ENCODE data around the gene LETM1.
A peak's percentile ranks its signal among the peaks of the same experiment; 100 is the strongest.

The LETM1 gene

DNA sequence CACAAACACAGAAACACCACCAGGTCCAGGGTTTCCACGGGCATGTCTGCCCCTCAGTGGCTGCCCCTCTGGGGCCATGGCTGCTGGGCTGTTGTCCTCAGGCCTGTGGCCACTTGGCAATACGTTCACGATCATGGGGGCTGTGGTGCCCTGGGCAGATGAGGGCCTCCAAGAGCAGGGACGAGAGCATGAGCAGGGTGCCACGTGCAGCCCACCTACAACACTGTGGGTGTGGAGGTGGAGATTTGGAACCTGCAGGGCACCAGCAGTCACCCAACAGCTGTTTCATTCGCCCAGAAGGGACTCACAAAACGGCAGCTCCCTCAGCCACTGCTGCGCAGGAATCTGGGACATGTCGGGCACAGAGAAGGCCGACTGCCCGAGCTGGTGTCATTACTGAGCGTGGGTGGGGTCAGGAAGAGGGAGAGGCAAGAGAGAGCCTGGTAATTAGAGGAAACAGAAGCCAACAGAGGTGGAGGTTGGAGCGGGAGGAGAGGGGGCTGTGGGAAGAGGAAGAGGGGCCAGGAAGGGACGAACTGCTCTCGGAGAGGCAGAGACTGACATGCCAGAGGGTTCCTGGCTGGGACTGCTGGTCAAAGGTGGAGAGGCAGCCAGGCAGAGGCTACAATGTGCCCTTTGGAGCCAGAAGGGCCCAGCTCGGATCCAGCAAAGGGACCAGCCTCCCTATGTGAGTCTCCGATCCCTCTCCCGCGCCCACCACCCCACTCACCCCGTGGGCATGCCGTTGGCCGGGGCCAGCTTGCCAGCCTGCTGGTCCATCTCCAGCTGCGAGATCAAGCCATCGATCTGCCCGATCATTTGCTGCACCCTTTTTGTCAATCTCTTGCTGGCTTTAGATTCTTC is 39.7 kb downstream of the LETM1 start:
- H3K4me3 ChIP-seq (ENCODE audit: low read depth, low read length), result no peak overlapping the region
- no peak for DNase-seq (ENCODE audit: low read depth, low spot score)
- in situ Hi-C loops (cut with HindIII; ENCODE audit: low sequenced_read_pairs), result no loop called here
- TF ChIP-seq, protein P1, sequence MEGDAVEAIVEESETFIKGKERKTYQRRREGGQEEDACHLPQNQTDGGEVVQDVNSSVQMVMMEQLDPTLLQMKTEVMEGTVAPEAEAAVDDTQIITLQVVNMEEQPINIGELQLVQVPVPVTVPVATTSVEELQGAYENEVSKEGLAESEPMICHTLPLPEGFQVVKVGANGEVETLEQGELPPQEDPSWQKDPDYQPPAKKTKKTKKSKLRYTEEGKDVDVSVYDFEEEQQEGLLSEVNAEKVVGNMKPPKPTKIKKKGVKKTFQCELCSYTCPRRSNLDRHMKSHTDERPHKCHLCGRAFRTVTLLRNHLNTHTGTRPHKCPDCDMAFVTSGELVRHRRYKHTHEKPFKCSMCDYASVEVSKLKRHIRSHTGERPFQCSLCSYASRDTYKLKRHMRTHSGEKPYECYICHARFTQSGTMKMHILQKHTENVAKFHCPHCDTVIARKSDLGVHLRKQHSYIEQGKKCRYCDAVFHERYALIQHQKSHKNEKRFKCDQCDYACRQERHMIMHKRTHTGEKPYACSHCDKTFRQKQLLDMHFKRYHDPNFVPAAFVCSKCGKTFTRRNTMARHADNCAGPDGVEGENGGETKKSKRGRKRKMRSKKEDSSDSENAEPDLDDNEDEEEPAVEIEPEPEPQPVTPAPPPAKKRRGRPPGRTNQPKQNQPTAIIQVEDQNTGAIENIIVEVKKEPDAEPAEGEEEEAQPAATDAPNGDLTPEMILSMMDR (IDR thresholded peaks at IDR 0.05; ENCODE audit: low read depth, low read length), result no peak

DNA sequence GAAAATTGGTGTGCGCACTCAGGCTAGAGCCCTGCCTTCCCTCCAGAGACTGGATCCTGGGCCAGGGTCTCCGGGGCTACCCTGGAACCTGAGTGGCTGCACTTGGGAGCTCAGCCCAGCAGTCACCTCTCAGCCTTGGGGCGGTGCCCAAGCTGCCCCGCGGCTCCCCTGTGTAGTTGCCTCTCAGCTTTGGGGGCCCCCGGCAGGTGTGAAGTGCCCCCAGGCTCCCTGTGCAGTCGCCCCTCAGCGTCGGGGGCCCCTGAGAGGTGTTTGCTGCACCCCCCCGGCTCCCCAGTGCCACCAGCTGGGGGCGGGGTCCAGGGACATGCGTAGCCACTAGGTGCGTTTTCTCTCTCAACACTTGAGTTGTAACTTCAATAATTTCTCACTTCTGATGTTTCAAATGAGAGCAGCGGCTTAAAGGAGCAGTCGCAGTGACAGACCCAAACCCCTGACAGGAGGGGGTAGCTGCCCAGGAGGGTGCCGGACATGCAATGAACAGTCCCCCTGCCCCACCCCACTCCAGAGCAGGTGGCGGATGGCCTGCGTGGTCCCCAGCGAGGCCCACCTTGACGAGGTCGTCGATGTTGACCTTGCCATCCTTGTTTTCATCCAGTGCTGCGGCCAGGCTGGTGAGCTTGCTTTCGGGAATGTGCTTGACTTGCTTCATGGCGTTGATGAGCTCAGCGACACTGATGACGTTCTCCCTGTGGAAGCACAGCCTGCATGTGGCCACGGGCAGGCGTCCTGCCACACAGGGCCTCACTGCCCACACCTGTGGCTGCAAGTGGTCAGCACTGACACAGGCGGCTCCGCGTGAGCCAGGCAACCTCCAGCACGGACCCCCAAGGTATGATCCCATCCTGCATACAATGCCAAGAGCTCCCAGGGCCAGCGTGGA is 40.6 kb downstream of the LETM1 start:
- in situ Hi-C loops (cut with HindIII; ENCODE audit: low sequenced_read_pairs), result no loop called here
- TF ChIP-seq, protein P1 (IDR thresholded peaks at IDR 0.05; ENCODE audit: low read depth, low read length), result no peak

DNA sequence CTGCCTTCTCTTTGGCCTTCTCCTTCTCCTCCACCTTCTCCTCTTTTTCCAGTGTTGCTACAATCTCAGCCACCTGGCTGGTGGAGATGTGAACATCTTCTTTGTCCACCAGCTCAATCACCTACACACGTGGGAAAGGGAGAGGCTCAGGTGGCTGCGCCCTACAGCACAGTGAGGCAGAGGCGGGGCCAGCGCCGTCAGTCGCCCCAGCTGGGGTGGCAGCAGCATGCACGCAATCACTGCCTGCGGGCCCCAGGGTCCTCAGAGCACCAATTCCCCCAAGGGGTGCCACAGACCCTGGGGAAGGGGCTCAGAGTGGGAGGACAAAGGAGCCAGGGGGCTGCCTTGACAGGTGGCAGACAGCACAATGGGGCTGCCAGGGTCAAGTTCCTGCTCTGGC is 41.5 kb downstream of the LETM1 start:
- in situ Hi-C loops (cut with HindIII; ENCODE audit: low sequenced_read_pairs), result no loop called here
- TF ChIP-seq, protein P1 (IDR thresholded peaks at IDR 0.05; ENCODE audit: low read depth, low read length), result no peak
- DNase-seq (ENCODE audit: low read depth, low spot score), result no peak
- no peak overlapping the region for H3K4me3 ChIP-seq (ENCODE audit: low read depth, low read length)

More for the DNA sequence above, 40.6 kb downstream of the LETM1 start:
- no peak for DNase-seq (ENCODE audit: low read depth, low spot score)
- no peak overlapping the region for H3K4me3 ChIP-seq (ENCODE audit: low read depth, low read length)

DNA sequence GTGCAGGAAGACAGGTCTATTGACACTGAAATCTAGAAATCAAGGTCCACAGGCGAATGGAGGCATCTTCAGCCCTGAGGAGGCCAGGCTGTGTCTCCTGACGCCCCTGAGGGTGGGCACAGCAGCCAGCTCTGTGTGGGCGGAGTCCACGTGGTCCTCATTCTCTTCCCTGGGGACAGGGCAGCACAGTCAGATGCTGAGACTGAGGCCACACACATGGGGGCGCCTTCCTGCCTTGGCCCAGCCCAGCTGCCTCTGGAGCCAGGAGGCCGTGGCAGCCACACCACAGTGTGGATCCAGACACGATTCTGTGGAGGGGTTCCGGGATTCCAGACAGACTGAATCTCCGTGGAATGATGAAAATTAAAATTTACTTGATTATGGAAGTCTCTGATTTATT is 42.0 kb downstream of the LETM1 start:
- TF ChIP-seq, protein P1 (IDR thresholded peaks at IDR 0.05; ENCODE audit: low read depth, low read length), result peak; percentile 14
- in situ Hi-C loops (cut with HindIII; ENCODE audit: low sequenced_read_pairs), result no loop called here
- no peak for DNase-seq (ENCODE audit: low read depth, low spot score)
- H3K4me3 ChIP-seq (ENCODE audit: low read depth, low read length), result no peak overlapping the region

DNA sequence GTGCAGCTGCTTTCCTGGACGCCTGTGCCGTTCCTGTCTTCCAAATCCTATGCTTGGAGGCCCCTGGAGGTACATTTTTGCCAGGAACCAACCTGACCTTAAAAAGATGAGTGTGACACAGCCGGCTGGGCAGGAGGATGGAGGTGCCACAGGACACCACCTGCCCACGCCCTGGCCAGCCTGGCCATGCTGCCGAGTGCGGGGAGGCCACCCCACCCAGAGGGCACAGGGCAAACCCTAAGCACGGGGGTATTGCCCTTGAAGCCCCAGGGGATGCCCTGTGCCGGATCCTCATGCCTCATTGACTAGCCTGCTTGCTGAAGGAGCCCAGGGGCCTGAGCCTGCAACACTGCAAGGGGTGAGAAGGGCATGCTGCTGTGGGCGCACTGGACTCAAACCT is 42.7 kb downstream of the LETM1 start:
- TF ChIP-seq, protein P1 (IDR thresholded peaks at IDR 0.05; ENCODE audit: low read depth, low read length), result no peak
- no peak overlapping the region for H3K4me3 ChIP-seq (ENCODE audit: low read depth, low read length)
- no peak for DNase-seq (ENCODE audit: low read depth, low spot score)
- in situ Hi-C loops (cut with HindIII; ENCODE audit: low sequenced_read_pairs), result no loop called here

DNA sequence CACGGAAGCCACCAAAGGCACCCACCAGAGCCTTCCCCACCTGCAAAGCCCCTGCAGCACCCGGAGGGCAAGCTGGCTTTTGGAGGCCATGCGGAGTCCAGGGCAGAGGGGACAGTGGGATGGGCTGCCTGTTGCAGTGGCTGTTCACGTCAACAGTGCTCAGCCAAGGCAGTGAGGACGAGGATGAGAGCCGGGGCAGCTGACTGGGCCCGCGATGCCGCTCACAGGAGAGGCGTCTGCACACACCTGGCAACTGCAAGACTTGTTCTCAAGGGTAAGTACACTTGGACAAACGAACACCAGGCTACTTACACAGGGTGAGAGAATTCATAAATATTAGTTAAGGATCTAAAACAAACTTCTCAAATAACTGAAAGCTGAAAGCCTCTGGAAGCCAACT is 43.2 kb downstream of the LETM1 start:
- no peak for DNase-seq (ENCODE audit: low read depth, low spot score)
- in situ Hi-C loops (cut with HindIII; ENCODE audit: low sequenced_read_pairs), result no loop called here
- TF ChIP-seq, protein P1 (IDR thresholded peaks at IDR 0.05; ENCODE audit: low read depth, low read length), result no peak
- no peak overlapping the region for H3K4me3 ChIP-seq (ENCODE audit: low read depth, low read length)

Measured in astrocyte of the spinal cord (primary cell).